ENCODE data around the gene ABHD11. TPM values are rescaled to one million over a fixed set of nuclear protein-coding genes. Genes with fewer than 3 reads are reported as not detected.

Gene ABHD11
- total and polyA plus RNA-seq, 8 donors, result 11.6 to 112 (median 19.7) TPM

DNA sequence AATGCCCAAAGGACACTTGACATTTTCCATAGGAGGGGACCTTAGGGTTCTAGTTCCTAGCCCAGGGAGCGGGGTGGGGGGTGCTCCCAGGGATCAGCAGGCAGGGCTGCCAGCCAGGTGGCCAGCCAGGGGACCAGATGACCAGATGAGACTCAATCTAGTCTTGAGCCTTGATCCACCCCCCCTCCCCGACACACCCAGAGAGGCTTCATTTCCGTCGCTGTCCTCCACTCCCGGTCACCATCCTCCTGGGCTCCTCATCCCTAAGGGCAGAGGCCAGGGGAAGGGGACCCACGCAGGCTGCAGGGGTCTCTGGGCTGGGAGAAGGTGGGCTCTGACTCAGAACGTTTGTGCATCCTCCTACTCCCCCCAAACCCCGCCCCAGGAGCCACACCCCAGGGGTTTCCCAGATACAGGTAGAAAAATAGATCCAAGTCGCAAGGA is 20.1 kb downstream of the ABHD11 start:
- H3K27ac ChIP-seq, result peak overlapping the region in 3 of 5 donors; percentile 22 to 82 (median 71)
- no peaks in the 10 kb centered on the region for H3K36me3 ChIP-seq
- peaks cover 48 to 76% (median 56%) of the 10 kb centered on the region in 4 donors for H3K4me1 ChIP-seq
- peak in 1 of 2 donors; percentile 16 for DNase-seq
- peaks cover 0 to 8% (median 6%) of the 10 kb centered on the region in 3 donors for H3K27me3 ChIP-seq
- no peaks in the 10 kb centered on the region for H3K9me3 ChIP-seq
- WGBS, 5 donors, result 34 to 68% (median 45%) methylated on average over 5 to 9 of the region's 9 CpGs
- H3K4me3 ChIP-seq, result peak overlapping the region; percentile 76 to 92 (median 90)
- TF ChIP-seq POLR2AphosphoS5 (IDR thresholded peaks at IDR 0.05) (no peak), EP300 (IDR thresholded peaks at IDR 0.05) (no peak)
- TF ChIP-seq, protein P1, sequence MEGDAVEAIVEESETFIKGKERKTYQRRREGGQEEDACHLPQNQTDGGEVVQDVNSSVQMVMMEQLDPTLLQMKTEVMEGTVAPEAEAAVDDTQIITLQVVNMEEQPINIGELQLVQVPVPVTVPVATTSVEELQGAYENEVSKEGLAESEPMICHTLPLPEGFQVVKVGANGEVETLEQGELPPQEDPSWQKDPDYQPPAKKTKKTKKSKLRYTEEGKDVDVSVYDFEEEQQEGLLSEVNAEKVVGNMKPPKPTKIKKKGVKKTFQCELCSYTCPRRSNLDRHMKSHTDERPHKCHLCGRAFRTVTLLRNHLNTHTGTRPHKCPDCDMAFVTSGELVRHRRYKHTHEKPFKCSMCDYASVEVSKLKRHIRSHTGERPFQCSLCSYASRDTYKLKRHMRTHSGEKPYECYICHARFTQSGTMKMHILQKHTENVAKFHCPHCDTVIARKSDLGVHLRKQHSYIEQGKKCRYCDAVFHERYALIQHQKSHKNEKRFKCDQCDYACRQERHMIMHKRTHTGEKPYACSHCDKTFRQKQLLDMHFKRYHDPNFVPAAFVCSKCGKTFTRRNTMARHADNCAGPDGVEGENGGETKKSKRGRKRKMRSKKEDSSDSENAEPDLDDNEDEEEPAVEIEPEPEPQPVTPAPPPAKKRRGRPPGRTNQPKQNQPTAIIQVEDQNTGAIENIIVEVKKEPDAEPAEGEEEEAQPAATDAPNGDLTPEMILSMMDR (IDR thresholded peaks at IDR 0.05), result no peak
- intact Hi-C loops (cut with DNase I; ENCODE audit: low total_unique reads), result no loop called here

DNA sequence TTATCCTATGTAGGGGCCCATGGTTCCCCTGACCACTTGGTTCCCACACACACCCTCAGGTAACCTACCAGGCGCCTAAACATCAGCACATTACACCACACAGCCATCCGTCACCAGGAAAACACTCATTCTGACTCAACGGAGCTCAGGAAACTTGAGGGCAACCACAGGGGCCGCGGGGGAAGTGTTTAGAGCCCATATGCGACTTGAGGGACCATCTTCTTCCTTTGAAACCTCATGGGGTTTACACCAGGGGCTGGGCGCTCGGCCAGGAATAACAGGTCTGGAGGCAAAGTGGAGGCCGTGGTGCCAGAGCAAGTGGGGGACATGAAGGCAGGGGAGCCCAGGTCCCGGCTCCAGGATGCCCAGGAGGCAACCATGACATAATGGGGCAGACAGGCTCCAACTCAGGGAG is 20.6 kb downstream of the ABHD11 start:
- Histone ChIP-seq H3K4me3 (peak overlapping the region in 3 of 4 donors; percentile 90 to 92 (median 90)), H3K27ac (peak overlapping the region in 2 of 5 donors; percentile 71 to 82), H3K4me1 (peaks cover 48 to 76% (median 56%) of the 10 kb centered on the region in 4 donors), H3K36me3 (no peaks in the 10 kb centered on the region), H3K27me3 (peaks cover 0 to 8% (median 6%) of the 10 kb centered on the region in 3 donors), H3K9me3 (no peaks in the 10 kb centered on the region)
- TF ChIP-seq EP300 (IDR thresholded peaks at IDR 0.05) (no peak), POLR2AphosphoS5 (IDR thresholded peaks at IDR 0.05) (no peak), POLR2A (IDR thresholded peaks at IDR 0.05) (no peak)
- TF ChIP-seq, protein P1 (IDR thresholded peaks at IDR 0.05), result no peak
- peak in 1 of 2 donors; percentile 51 for DNase-seq
- intact Hi-C loops (cut with DNase I; ENCODE audit: low total_unique reads), result no loop called here
- WGBS, 5 donors, result 57 to 75% (median 65%) methylated on average over 8 to 10 of the region's 10 CpGs

DNA sequence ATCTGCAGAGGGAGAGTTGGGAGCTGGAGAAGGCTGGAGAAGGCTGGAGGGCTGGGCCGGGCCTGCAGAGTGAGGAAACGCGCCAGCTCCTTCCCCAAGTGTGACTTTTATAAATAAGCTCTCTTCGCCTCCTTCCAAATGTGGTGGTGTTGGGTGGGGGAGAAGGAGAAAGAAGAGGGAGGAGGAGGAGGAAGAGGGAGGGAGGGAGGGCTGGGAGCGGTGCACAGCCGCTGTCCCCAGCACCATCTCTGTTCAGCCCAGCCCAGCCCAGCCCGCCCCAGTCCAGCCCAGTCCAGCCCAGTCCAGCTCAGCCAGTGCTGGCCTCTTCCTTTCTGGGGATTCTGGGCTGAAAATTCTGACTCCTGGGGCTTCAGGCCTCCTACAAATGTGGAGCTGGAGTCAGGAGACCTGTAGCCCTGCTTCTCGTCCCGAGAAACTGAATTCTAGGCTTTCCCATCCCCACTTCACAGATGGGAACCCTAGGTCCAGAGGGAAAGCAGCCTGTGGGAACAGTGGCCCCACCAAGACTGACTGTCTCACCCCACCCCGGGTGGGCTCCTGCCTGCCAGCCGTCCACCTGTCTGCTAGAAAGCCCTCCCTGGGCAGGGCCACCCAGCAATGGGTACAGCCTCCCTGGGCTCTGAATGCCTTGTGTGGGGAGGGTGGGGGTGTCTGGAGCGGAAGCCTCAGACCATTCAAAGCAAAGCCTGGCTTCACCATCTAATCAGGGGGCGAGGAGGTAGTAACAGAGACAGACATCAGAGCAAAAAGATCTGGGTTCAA is 21.4 kb downstream of the ABHD11 start:
- TF ChIP-seq, protein P1 (IDR thresholded peaks at IDR 0.05), result no peak
- no peak for TF ChIP-seq POLR2A (IDR thresholded peaks at IDR 0.05)
- TF ChIP-seq EP300 (IDR thresholded peaks at IDR 0.05), result no peak
- TF ChIP-seq POLR2AphosphoS5 (IDR thresholded peaks at IDR 0.05), result no peak
- WGBS, 5 donors, result 63 to 80% (median 71%) methylated on average over 12 to 13 of the region's 13 CpGs
- Histone ChIP-seq H3K4me3 (no peak overlapping the region), H3K4me1 (peaks cover 48 to 73% (median 56%) of the 10 kb centered on the region in 4 donors), H3K36me3 (no peaks in the 10 kb centered on the region), H3K9me3 (no peaks in the 10 kb centered on the region), H3K27me3 (peaks cover 0 to 8% (median 6%) of the 10 kb centered on the region in 3 donors), H3K27ac (peak overlapping the region in 2 of 5 donors; percentile 71 to 82)
- DNase-seq, result peak in 1 of 2 donors; percentile 78
- intact Hi-C loops (cut with DNase I; ENCODE audit: low total_unique reads), result no loop called here

DNA sequence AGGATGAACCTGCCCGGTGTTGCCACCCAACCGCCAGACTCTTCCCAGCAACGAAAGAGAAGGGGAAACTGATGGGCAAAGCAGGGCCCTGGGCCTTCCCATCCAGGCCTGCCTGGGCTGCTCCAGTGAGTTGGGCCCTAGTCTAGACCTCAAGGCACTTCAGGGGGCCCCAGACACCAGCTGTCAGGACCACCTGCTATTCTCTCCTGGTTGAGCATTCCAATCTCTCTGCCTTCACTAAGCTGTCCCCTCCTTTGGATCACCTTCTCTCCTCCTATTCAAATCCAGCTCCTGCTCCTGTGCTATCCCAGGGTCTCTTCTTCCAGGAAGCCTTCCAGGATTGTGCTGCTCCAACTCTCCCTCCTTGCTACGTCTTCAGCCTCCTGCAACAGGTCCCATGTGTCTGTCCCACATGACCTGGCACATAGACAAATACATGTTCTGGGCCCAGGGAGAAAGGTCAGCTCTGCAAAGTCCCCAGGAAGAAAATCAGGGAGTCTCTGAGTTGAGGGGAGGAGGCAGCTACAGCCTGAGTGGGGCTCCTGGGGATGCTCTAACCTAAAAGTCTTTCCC is 22.2 kb downstream of the ABHD11 start:
- no peak overlapping the region for H3K4me3 ChIP-seq
- no peaks in the 10 kb centered on the region for H3K9me3 ChIP-seq
- peak overlapping the region in 3 of 5 donors; percentile 42 to 82 (median 71) for H3K27ac ChIP-seq
- no peaks in the 10 kb centered on the region for H3K36me3 ChIP-seq
- H3K27me3 ChIP-seq, result peaks cover 0 to 8% (median 6%) of the 10 kb centered on the region in 3 donors
- peak in 1 of 2 donors; percentile 30 for DNase-seq
- 61 to 79% (median 72%) methylated on average over 4 of the region's 4 CpGs for WGBS, 5 donors
- peaks cover 42 to 69% (median 50%) of the 10 kb centered on the region in 4 donors for H3K4me1 ChIP-seq
- TF ChIP-seq EP300 (IDR thresholded peaks at IDR 0.05) (no peak), POLR2AphosphoS5 (IDR thresholded peaks at IDR 0.05) (no peak), POLR2A (IDR thresholded peaks at IDR 0.05) (no peak)
- TF ChIP-seq, protein P1 (IDR thresholded peaks at IDR 0.05), result no peak
- intact Hi-C loops (cut with DNase I; ENCODE audit: low total_unique reads), result no loop called here
